ENCODE results near the gene R3HCC1L.
A peak's percentile ranks its signal among the peaks of the same experiment; 100 is the strongest.

R3HCC1L gene

DNA sequence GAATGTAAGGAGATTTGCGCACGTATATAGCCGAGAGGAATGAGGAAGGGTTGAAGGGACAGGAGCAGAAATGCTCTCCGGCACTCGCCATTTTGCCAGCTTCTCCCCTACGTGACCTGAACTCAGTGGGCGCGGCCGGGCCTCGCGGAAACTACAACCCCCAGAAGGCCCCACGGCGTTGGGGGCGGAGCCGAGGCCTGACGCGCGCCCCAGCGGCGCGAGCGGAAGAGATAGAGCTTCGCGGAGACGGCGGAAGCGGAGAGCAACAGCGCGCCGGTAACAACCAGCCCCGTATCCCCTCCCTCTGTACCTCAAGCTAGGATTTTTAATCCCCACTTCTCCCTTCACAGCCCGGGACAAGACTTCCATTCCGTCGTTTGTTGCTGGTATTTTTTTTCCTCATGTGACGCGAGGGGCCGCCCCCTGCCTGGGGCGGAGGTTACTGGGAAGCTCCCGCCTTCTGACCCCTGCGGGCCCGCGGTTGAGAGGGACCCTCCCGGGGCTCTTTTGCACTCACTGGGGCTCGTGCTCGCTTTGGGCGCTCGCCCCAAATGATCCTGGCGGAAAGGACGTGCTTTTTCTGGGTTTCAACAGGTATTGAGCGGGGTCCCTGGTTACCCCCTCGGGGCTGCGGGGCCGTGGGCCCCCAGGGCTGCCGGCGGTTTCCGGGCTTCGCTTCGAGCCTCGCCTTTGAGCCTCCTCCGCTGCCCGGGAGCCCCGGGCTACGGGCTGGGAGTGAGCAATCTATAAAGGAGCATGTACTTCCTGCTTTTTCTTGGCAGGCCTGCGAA is at the start of gene R3HCC1L:
Gene R3HCC1L, plus strand, starts transcription at position 227 of the 791 bp plus-strand sequence. CDS start 73,458 bp downstream, outside the sequence.
- DNase-seq, result peak; percentile 93 to 98 (median 97)

DNA sequence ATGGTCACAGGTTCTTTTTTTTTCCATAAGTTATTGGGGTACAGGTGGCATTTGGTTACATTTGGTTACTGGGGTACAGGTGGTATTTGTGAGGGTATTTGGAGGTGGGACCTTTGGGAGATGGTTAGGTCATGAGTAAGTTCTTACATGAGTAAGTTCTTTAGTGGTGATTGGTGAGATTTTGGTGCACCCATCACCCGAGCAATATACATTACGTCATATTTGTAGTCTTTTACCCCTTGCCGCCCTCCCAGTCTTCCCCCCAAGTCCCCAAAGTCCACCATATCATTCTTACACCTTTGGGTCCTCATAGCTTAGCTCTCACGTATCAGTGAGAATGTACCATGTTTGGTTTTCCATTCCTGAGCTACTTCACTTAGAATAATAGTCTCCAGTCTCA is 49.2 kb upstream of the R3HCC1L start:
- DNase-seq, result no peak

DNA sequence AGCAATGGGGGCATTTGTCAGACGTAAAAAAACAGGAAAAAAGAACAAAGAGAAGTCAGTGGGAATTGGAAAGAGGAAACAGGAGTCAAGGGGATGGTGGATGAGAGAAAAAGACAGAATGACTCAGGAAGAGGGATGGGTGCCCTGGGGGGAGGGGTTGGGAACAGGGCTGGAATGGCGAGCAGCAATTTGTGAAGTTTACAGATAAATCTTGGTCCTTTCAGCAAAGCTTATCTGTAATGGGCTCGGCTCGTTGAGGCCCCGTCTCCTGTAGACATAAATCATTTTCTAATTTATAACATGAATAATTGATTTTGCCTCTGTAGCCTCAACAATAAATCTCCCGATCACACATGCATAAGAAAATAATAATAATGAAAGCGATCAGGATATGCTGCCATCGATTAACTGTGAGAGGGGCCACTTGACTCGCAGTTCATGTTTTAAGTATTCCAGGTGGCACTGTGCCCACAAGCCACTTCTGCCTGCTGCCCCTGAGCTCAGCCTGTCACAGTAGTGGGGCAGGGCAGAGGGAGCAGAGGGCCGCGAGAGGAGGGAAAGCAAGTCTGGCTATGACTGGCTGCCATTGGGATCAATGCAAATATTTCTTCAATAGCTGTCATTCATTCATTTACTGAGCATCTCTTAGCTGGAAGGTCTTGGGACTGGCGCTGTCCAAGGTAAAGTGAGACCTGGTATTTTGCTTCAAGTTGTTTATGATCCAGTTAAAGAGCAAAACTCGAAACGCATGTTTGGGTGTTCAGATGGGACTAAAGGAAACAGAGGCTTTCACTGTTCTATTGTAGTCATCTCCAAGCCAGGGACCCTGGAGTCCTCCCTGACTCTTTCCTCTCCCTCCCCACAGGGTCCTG is 47.4 kb upstream of the R3HCC1L start:
- DNase-seq, result no peak

DNA sequence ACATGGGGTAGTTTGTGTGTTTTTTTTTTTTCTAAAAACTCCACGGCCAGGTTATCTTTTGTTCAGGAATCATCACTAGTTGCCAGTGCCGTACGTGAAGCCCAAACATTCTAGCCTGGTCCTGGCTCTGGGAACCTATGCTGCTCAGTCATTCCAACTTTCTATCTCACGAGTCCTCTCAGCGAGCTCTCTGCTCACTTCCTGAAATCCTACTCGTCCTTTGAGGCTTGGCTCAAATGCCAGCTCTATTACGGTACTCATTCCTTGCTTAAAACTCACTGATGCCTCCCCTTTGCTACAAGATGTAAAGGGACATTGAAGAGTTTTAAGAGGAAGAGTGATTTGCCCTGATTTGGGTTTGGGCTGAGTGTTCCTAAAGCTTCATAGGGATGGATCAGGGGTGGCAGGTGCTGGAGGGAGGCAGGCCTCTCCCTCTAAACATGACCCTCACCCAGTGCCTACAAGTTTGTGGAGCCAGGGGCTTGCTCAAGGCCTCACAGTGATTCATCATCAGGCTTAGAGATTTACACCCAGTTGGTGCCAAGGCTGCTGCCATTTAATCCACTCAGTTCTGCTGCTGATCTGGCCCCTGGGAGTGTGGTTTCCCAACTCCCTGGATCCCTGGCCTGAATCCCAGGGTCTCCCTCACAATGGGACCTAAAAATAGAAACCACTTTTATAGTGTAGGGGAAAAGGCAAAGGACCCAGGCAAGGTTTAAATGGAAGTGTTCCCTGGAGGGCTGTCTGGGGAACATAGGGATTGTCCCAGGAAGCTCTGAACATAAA is 46.1 kb upstream of the R3HCC1L start:
- no peak for DNase-seq

DNA sequence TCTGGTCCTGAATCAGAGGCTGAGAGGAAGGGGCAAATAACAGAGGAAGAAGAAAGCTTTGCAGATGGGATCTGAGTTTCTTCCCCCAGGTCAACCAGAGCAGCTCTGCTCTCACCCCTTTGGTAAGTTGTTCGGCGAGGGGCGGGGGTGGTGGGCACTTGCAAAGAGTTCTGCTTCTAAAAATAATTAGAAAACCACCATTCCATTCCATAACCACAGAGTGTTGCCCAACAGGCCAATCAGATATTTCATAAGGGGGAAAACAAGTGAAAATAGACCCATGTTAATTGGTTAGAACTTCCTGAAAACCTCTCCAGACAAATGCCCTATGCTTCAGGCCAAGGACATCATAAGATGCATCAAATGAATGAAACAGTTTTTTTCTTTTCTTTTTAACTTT is 43.6 kb upstream of the R3HCC1L start:
- peak; percentile 13 to 26 (median 22) for DNase-seq

DNA sequence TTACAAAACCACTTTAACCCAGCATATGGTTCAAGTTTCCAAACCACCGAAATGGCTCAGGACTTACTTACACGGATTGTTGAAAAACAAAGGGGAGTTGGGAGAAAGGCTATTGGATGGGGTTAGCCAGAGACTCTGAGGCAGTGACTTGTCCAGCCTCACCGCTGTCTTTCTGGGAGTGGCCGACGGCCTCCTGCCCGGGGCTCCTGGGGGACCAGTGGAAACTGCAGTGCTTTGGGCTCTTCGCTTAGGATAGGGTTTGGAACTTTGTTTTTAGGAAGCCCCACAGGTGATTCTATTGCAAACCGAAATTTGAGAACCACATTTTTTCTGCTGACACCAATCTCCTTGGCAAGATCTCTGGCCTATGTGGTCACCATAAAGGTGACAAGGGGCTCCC is 38.1 kb upstream of the R3HCC1L start:
- no peak for DNase-seq

DNA sequence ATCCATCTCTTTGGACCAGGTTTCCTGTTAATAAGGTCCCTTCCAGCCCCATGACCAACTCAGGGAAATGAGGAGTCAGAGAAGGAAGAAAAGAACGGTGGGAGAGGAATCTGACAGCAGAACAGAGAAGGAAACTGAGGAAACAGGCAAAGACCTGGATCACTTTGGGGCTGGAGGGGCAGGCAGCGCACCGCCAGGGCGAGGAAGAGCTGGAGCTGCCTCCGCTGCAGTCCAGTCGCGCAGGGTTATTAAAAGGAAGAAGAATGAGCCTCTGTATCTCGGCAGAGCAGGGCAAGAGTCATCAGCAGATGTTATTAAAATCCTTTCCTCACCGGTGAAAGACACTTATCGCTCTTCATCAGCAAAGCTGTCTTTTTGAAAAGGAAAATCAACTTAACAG is 37.7 kb upstream of the R3HCC1L start:
- DNase-seq, result no peak

DNA sequence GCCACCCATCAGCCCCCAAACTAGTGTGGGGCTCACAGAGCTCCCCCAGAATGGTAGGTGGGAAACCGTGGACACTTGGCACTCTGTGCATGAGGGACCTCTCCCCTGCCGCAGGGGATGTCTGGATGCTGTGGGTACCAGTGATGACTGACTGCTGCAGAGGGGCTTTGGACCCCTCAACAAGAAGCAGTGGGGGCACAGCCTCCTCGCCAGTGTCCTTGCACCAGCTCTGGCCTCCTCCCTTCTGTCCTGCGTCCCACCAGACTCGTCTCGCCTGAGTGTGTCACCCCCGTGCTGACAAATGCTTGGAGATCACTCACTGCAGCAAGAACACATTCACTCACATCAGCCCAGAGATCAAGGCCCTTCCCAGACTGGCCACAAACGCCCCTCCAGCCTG is 37.3 kb upstream of the R3HCC1L start:
- DNase-seq, result no peak

DNA sequence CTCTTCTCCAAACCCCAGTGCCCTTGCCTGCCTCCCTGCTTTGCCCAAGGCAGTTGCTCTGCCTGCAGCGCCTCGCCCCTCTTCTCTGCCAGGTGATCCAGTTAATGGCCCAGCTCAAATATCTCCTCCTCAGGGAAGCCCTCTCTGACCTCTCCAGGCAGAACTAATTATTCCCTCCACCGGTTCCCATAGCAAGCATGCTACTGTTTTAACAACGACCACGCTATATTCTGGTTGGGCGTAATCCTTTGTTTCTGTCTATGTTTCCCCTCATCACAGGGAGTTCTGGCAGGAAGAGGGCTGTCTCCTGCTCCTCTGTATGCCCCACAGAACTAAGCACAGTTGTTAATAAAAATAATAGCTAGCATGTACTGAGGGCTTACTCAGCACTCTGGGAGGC is 36.8 kb upstream of the R3HCC1L start:
- no peak for DNase-seq

DNA sequence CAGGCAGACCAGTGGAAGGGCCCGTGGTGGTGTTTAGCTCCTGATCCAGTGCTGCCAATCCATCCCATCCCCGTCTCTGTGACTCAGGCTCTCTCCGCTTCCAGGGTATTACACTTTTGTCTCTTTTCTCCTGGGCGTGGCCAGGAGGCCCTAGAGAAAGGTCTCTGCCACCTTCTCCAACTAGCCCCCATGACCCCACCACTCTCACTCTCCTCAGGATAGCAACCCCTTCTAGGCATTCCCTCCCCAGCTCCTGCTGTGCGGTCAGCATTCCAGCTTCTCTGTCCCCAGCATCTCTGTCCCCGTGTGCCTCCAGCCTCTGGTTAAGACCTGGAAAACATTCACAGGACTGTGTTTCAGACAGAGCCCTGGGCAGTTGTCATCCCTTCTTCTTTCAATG is 36.2 kb upstream of the R3HCC1L start:
- DNase-seq, result no peak

DNA sequence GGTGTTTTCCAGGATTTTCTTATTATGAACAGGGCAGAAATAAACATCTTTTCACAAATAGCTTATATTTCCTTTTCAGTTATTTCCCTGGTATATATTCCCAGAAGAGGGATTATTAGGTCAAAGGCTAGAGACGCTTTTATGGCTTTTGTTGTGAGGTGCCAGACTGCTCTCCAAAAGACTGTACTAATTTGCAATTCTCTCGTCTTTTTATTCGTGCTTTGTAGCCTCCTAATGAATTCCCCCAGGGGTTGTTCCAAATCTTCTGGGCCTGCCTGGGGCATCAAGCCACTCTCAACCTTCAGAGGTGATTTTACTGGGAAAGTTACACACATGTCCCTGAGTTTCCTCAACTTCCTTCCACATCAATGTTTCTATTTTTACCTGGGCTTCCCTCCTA is 34.0 kb upstream of the R3HCC1L start:
- no peak for DNase-seq

DNA sequence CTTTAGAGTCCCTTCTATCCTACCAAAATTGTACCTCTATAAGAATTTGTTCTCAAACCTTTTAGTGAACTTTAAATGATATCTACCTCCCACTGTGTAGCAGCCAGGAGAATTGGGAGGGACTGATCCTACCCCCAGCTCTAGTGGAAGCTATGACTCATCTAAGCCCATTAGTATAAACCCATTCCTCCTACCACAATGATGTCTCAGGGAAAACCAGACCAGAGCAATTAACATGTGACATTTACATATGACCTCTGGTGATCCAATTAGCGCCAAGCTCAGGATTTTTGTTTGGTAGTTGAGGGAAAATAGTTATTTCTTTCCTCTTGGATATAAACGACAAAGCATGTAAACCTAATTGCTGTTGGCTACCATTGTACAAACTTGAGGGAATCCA is 33.1 kb upstream of the R3HCC1L start:
- DNase-seq, result no peak

DNA sequence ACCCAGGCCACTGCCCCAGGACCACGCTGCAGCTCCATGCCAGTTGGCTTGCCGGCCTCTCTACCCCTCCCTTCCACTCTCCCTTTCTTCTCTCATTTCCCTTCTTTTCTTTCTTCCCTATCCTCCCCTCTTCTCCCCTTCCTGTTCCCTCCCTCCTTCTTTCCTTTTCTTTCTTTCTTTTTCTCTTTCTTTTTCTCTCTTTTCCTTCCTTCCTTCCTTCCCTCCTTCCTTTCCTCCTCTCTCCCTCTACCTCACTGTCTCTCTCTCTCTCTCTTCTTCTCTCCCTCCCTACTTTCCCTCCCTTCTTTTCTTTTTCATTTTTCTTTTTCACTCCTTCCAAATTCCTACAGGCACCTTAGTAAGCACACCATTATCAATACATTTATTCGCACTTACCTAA is 30.3 kb upstream of the R3HCC1L start:
- DNase-seq, result no peak

DNA sequence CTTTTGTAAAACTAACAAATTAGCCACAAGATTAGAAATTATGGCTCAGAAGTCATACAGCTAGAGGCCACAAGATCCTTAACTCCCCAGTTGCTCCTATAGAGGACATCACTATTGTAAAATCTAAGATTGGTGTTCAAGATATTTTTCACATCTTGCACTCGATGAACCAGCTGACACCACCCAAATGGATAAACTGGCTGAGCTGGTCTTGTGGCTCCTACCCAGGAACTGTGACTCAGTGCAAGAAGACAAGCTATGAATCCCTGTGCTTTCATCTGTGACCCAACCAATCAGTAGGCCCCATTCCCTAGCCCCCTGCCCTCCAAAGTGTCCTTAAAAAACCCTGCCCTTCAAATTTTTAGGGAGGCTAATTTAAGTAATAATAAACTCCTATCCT is 27.9 kb upstream of the R3HCC1L start:
- no peak for DNase-seq

DNA sequence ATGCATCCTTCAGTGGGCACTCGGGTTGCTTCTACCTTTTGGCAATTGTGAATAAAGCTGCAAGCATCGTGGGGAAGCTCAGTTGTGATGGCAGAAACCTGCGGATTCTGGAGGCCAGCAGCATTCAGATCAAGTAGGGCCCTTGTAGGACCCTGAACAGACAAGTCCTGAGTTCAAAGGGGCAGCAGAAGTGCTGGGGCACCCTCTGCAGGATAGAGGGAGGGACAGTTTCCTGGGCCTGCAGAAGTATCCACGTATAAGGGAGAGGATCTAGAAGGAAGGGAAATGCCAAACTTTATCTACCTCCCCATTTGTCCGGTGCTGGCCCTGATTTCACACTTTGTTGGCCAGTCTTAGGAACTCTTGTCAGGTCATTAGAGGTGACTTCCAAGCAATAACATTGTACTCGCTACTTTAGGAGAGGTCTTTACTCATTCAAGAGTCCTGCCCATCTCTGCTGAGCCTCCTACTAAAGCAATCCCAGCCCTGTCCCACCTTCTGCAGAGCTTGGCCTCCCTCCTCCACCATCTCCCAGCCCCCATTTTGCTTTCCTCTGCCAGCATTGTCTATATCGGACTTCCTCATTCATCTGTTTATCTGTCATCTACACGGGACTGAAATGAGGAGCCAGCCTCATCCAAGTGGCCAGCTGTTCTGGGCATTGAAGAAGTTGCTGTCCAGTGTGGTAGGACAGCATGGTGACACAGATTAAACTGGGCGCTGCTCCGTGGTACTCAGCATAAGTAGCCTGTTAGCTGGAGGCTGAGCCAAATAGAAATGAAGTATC is 26.6 kb upstream of the R3HCC1L start:
- no peak for DNase-seq

DNA sequence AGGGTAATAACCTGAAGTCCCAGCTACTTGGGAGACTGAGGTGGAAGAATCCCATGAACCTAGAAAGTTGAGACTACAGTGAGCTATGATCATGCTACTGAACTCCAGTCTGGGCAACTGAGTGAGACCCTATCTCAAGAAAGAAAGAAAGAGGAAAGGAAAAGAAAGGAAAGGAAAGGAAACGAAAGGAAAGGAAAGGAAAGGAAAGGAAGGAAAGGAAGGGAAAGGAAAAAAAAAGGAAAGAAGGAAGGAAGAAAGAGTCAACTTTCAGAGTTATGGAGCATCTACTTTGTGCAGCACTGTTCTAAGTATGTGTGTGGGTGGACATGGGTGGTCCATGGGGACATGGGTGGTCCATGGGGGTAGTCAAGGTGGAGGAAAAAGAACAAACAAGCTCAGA is 24.1 kb upstream of the R3HCC1L start:
- DNase-seq, result no peak

DNA sequence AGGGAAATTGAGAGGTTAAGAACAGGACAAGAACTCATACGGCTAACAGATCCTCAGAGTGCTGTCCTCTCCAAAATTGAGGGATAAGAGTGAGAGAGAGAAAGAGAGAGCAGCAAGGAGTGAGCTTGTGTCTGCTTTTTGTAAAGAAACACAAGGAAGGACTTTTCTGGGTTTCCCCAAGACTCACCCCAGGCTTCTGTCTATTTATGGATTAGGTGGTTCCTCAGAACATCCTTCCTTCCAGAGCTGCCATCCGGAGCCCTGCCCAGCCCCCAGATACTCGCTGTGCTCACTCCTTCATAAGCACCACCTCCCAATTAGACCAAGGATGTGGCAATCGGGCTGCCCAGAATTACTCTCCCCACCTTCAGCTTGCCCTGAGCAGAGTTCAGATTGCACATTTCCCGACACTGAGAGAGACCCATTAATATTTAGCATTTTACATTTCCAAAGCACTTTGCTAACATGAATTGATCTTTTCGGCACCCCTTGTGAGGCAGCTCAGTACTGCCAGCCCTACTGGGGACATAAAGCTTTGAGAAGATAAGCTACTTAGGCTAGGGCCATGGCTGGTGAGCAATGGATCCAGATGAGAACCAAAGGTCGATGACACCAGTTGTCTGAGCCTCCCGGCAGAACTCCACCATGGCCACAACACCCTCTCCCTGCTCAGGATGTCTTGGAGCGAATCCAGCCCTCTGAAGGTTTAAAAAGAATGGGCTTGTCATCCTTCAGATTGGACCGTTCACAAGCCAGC is 19.2 kb upstream of the R3HCC1L start:
- DNase-seq, result peak in 1 of 3 donors; percentile 15

DNA sequence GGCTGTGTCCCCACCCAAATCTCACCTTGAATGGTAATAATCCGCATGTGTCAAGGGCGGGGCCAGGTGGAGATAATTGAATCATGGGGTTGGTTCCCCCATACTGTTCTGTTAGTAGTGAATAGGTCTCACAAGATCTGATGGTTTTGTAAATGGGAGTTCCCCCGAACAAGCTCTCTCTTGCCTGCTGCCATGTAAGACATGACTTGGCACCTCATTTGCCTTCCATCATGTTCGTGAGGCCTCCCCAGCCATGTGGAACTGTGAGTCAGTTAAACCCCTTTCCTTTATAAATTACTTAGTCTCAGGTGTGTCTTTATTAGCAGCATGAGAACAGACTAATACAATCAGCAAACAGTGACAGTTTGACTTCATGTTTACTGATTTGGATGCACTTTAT is 14.6 kb upstream of the R3HCC1L start:
- DNase-seq, result no peak

DNA sequence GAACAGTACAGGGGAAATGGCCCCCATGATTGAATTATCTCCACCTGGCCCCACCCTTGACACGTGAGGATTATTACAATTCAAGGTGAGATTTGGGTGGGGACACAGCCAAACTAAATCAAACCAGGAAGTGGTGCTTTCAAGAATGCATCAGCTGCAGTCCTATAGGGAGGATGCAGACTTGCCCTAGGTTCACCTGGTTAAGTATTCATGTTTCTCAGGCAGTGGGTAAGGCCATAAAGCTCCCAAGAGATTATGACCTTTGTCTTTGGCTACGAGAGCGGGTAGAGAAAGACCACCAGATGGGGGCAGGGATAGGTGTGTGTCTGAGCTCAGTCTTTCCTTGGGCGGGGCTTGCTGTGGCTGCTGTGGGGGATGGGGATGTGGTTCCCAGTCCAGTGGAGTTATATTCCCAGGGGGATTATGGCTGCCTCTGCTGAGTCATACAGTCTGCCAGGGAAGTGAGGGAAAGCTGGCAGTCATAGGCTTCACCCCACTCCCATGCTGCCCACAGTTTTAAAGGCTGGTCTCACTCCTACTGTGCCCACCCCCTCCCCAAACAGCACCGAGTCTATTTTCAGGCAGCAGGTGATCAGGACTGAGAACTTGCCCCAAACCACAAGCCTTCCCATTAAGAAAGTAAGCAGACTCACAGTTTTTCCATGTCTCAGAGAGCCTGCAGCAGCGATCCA is 8.4 kb upstream of the R3HCC1L start:
- no peak for DNase-seq

DNA sequence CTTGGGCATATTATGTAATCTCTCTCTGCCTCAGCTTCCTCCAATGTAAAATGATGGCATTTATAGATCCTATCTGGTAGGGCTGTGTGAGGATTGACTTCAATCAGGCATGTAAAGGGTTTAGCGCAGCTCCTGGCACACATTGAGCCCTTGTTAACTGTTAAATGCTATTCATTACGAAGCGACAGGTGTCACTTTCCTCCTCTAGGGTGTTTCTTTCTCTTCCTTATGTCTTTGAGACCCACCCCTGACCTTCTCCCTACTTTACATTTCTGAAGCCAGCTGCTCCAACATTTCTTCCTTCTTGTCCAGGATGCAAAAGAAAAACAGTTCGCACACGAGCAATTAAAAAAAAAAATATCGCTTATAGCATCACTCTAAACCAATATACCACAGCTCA is 5.7 kb upstream of the R3HCC1L start:
- no peak for DNase-seq

DNA sequence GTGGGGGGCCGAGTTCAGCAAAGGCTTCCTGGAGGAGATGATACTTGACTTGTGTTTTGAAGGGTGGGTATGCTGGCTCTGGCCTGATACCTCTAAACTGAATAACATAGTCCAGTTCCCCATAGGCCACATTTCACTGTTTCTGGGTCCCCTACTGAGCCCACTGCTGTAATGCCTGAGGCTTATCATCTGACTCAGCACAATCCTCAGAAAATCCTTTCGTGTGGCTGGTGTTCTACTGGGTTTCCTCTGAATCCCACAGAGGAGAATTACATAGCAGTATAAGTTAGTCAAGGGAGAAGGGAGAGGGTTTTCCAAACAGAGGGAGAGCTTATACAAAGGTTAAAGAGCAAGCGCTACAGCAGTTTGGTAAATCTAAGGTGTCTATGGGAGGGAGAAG is 2.8 kb upstream of the R3HCC1L start:
- no peak for DNase-seq

All from suppressor macrophage treated with lipopolysaccharide for 1 hour (primary cell).